ENCODE data around the gene WWOX.

- TF ChIP-seq ZFP3 (CRISPR knock-in tag; IDR thresholded peaks at IDR 0.05) (no peak), PPARA (CRISPR knock-in tag; IDR thresholded peaks at IDR 0.05; ENCODE audit: borderline replicate concordance) (no peak)
Observed at GRCh38 chr16:78402833-78403232, 303.4 kb downstream of the WWOX start.

All from SK-N-SH treated with all-trans-retinoic acid at 6 μM for 48 hours (cell line).